ENCODE data around the gene PTGDR2.
"Not testable (repeated sequence)": the region's sequence is repeated elsewhere in the genome, so short reads cannot be mapped to it uniquely, and the experiment has no call there.

PTGDR2 gene

GRCh38 chr11:60842668-60843600 lies 12.8 kb downstream of the PTGDR2 start:
- DNase-seq (ENCODE audit: low read depth, low spot score), result no peak

- peak; percentile 99 for DNase-seq (ENCODE audit: low read depth, low spot score)
These were observed 13.7 kb downstream of the PTGDR2 start, which contains the start of gene CCDC86 for GRCh38 chr11:60841797-60842667. Gene CCDC86 (plus strand): TSS chr11:60842113. CDS start chr11:60842125, 12 bp downstream.

GRCh38 chr11:60840470-60841430 lies 15.0 kb downstream of the PTGDR2 start:
- no peak for DNase-seq (ENCODE audit: low read depth, low spot score)

- DNase-seq (ENCODE audit: low read depth, low spot score), result peak; percentile 44
These were observed 17.6 kb downstream of the PTGDR2 start for GRCh38 chr11:60838132-60838531.

GRCh38 chr11:60836866-60837515 lies 18.8 kb downstream of the PTGDR2 start:
- DNase-seq (ENCODE audit: low read depth, low spot score), result no peak

GRCh38 chr11:60835534-60835846 lies 20.3 kb downstream of the PTGDR2 start:
- no peak for DNase-seq (ENCODE audit: low read depth, low spot score)

- DNase-seq (ENCODE audit: low read depth, low spot score), result no peak
These were observed 20.8 kb downstream of the PTGDR2 start for GRCh38 chr11:60834742-60835533.

GRCh38 chr11:60831501-60832079 lies 24.2 kb downstream of the PTGDR2 start:
- no peak for DNase-seq (ENCODE audit: low read depth, low spot score)

GRCh38 chr11:60831143-60831500 lies 24.6 kb downstream of the PTGDR2 start:
- peak; percentile 74 for DNase-seq (ENCODE audit: low read depth, low spot score)

- DNase-seq (ENCODE audit: low read depth, low spot score), result no peak
These were observed 25.1 kb downstream of the PTGDR2 start for GRCh38 chr11:60830478-60831142.

GRCh38 chr11:60825790-60826189 lies 30.0 kb downstream of the PTGDR2 start:
- no peak for DNase-seq (ENCODE audit: low read depth, low spot score)

GRCh38 chr11:60825118-60825517 lies 30.6 kb downstream of the PTGDR2 start:
- no peak for DNase-seq (ENCODE audit: low read depth, low spot score)

- DNase-seq (ENCODE audit: low read depth, low spot score), result not testable (repeated sequence)
These were observed 31.9 kb downstream of the PTGDR2 start for GRCh38 chr11:60823745-60824306.

- DNase-seq (ENCODE audit: low read depth, low spot score), result no peak
These were observed 33.7 kb downstream of the PTGDR2 start for GRCh38 chr11:60821827-60822599.

GRCh38 chr11:60818057-60818456 lies 37.7 kb downstream of the PTGDR2 start:
- no peak for DNase-seq (ENCODE audit: low read depth, low spot score)

- DNase-seq (ENCODE audit: low read depth, low spot score), result no peak
These were observed 39.1 kb downstream of the PTGDR2 start for GRCh38 chr11:60816590-60817157.

- DNase-seq (ENCODE audit: low read depth, low spot score), result no peak
These were observed 41.6 kb downstream of the PTGDR2 start for GRCh38 chr11:60814112-60814511.

- DNase-seq (ENCODE audit: low read depth, low spot score), result no peak
These were observed 42.4 kb downstream of the PTGDR2 start for GRCh38 chr11:60813324-60813723.

All from ELF-1 (cell line).